VCaP (cell line): ENCODE measurements around the gene SMIM29.
"Not testable (repeated sequence)": the region's sequence is repeated elsewhere in the genome, so short reads cannot be mapped to it uniquely, and the experiment has no call there.

Source experiments
- H3K27ac ChIP-seq: fragments of 450-650 bp; 2 replicates; pipeline ENCODE4 v1.5.1; 2017
- CTCF ChIP-seq: fragments of 450-650 bp; conservative IDR thresholded peaks from 2 replicates; pipeline ENCODE4 v1.5.1; 2017; ENCODE audit warnings: mild to moderate bottlenecking, moderate library complexity

Gene SMIM29

GRCh38 chr6:34274129-34274528 is 25.3 kb upstream of the SMIM29 start:
- no peak overlapping the region for H3K27ac ChIP-seq
- no peak for TF ChIP-seq CTCF

GRCh38 chr6:34273242-34273805 is 24.5 kb upstream of the SMIM29 start:
- TF ChIP-seq CTCF = no peak

GRCh38 chr6:34272013-34272926 is 23.5 kb upstream of the SMIM29 start:
- TF ChIP-seq CTCF = no peak; the same call in 1 of the 2 replicates
- H3K27ac ChIP-seq = no peak overlapping the region

More at GRCh38 chr6:34273242-34273805, 24.5 kb upstream of the SMIM29 start:
- no peak overlapping the region for H3K27ac ChIP-seq

GRCh38 chr6:34269658-34270341 is 21.0 kb upstream of the SMIM29 start:
- not testable (repeated sequence) for H3K27ac ChIP-seq

GRCh38 chr6:34269132-34269531 is 20.3 kb upstream of the SMIM29 start:
- H3K27ac ChIP-seq = not testable (repeated sequence)

GRCh38 chr6:34267746-34268145 is 18.9 kb upstream of the SMIM29 start:
- TF ChIP-seq CTCF = no peak
- H3K27ac ChIP-seq = no peak overlapping the region

GRCh38 chr6:34263484-34263883 is 14.7 kb upstream of the SMIM29 start:
- not testable (repeated sequence) for H3K27ac ChIP-seq

GRCh38 chr6:34260576-34261267 is 11.9 kb upstream of the SMIM29 start:
- H3K27ac ChIP-seq = no peak overlapping the region
- no peak for TF ChIP-seq CTCF
